NCI-H1417 treated with DMSO at 0.1 percent for 48 hours (cell line): ENCODE measurements around the gene FBXW4.

Source experiments
- DNase-seq: peaks from one replicate; lab custom pipeline; 2025; lab: John Stamatoyannopoulos, UW

Gene FBXW4

DNA sequence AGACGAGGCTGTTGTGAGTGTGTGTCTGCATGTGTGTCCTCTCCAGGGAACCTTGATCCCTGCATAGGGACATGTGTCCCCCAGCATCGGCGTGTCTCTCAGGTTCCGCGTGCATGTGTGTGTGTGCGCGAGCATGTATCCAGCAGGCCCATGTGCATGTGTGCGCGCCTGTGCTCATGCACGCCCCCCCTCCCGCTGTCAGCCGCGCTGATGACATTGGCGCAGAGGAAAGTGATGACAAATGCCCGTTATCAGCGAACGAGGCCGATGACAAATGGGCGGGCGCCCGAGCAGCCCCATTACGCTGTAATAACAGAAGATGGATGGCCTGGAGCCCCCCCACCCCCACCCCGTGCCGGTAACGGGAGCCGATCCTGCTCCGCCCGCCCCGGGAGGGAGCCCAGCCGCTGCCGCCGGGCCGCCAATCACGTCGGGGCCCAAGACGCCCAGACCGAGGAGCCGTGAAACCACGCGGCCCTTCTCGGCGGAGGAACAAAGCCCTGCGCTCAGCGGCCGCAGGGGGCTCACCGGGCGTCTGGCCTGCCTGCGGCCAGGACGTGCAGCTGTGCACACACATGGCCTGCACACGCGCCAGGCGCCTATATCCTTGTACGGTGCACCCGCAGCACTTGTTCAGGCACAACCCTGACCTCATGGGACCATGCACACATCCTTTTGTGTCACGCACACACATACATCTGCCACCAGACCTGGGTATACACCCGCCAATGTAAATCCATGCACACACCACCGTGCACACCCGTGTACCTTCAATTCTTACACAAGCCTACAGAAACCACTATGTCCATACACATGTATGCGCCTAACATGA lies 128.4 kb downstream of the FBXW4 start:
- DNase-seq, result no peak

DNA sequence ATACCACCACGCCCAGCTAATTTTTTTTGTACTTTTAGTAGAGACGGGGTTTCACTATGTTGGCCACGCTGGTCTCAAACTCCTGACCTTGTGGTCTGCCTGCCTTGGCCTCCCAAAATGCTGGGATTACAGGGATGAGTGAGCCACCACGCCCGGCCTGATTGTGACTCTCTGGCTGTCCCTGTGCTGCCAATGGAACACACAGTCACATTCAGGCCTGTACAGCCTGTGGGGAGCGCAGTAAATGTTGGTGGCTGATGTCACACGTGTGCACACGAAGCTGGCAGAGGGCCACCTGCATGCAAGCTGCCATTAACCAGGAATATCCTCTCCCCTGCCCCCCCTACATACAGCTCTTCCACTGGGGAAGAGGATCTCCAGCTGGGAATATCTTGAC lies 129.0 kb downstream of the FBXW4 start:
- no peak for DNase-seq

DNA sequence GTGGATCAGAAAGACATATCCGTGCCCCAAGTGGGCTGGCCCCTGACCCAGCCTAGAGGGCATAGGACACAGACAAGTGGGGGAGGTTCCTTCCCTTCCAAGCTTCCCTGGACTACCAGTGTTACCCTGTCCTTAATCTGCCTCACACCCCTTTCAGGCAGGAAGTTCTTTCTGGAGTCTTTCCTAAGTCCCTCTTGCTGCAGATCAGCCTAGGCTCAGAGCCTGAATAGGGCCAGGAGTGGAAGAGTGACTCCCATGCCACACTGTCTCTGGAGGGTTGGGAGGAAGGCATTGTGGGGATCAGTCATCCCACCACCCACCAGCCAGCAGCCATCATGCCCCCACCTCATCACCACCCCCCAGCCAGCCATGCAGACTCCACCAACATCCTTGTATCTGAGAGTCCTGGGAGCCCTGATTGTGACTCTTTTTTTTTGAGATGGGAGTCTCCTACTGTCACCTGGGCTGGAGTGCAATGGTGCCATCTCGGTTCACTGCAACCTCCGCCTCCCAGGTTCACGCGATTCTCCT lies 129.5 kb downstream of the FBXW4 start:
- DNase-seq, result no peak

DNA sequence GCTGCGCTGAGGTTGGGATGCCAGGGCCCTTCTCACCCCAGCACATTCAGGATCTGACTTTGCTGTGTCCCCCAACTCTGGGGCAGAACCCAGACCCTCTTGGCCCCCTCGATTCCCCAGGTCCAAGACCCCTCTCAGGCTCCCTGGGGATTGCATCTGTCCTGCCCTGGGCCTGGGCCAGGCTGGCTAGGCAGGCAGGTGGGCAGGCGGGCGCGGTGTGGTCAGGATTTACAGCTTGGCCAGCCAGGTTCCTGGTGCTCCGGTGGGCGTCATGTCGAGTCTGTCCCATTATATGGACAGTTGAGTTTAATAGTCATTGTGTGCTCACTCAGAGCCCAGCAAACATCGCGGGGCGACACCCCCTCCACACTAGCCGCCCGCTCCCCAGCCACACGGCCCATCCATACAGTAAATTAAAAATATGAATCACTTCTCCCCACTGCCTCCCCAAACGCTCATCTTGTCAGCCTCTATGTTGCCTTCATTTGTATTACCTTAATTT lies 130.4 kb downstream of the FBXW4 start:
- no peak for DNase-seq

DNA sequence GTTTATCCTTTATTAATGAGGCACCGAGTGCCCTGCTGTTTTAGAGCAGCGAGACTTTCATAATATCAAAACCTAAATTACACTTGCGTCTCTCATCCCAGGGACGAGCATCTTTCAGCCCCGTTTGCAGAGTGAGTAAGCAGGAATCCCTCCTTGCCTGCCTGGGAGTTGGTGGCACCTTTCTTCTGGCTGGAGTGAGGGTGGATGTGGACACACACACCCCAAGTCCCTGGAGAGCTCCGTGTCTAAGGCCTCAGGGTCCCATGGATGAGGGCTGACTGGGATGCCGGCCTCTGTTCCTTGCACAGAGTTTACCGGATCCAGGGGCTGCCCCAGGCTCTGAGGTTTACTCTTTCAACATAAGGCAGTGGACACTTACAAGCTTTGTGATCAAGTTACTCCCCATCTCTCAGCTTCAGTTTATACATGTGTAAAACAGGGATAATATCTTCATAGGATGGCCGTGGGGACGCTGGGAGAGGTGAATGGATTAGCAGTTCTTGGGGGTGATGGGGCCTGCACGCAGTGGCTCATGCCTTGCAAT lies 131.4 kb downstream of the FBXW4 start:
- no peak for DNase-seq

DNA sequence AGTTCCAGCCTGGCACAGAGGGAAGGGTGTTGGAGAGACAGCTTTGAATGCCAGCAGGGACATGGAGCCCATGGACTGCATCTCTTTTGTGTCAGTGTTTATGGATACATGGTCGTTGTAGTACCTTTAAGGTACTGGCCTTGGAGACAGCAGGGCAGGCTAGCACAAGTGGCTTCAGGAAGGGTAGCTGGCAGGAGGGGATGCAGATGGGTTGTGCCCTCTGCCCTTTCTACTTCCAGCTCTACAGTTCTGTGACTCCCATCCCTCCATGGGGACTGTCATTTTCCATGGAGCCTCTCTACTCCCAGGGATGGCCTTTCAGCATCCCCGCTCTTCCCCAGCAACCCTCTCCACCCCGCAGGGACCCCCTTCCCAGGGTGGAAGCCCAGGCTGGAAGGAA lies 132.0 kb downstream of the FBXW4 start:
- no peak for DNase-seq

DNA sequence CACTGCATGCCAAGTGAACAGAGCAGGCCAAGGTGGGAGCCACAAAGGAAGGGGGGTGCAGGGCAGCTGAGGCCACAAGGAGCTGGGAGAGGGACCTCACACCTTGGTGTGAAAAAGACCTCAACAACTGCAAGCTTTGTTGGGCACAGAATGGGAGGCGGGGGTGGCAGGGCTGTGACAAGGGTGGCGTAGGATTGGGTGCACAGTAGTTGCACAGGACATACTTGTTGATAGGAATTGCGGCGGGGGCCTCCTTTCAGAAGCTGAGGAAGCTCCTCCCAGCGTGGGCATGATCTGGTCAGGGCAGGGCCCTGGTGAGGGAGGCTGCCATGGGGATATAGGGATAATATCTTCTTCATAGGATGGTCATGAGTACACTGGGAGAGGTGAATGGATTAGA lies 132.7 kb downstream of the FBXW4 start:
- no peak for DNase-seq

DNA sequence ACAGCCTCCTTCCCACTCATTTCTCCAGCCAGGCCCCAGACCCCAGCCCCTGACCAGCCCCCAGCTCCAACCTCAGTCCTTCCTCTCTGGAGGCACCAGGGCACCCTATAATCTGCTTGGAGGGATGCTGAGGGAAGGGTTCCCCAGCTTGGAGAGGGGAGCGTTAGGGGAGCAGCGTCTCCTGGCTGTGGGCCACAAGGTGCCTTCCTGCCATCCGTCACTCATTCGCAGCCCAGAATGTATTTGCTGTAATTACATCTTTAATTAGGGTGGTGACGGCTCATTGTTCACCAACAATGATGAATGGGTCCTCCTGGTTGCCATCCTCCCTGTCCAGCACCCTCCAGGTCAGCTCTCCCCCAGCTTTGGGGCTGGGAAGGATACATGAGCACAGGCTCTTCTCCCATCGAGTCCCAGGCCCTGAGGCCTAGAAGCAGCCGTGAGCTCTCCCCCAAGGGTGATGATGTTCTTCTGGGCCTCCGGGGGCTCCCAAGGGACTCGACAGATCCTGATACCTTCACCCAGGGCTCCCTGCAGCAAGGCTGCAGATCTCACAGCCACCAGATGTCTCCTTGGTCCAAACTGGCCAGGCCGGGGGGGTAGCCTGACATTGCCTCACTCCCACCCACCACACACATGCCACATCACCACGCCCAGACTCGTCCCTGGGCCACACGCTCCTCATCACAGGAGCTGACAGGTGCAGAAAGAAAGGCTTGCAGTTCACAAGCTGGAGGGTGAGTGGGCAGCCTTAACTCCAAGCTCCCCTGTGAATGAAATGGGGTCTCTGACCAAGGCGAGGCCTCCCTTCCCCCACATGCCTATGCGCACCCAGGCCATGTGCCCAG lies 133.7 kb downstream of the FBXW4 start:
- DNase-seq, result no peak
